ENCODE results near the gene NEIL3.
"Not testable (repeated sequence)": the region's sequence is repeated elsewhere in the genome, so short reads cannot be mapped to it uniquely, and the experiment has no call there.

NEIL3 gene

GRCh38 chr4:177302371-177303100, 7.1 kb upstream of the NEIL3 start:
- no peak for DNase-seq

DNA sequence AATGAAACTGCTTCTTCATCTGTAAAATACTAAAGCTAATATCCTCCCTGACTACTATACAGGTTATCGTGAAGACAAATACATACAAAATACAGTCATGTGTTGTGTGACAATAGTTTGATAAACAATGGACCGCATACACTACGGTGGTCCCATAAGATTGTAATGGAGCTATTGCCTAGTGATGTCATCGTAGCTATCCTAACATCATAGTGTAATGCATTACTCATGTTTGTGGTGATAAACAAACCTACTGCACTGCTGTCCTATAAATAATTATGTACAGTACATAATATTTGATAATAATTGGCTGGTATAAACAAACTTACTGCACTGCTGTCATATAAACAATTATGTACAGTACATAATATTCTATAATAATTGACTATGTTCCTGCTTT, 5.6 kb upstream of the NEIL3 start:
- DNase-seq = no peak

- not testable (repeated sequence) for DNase-seq
These were observed 4.8 kb upstream of the NEIL3 start for GRCh38 chr4:177304864-177305263.

- DNase-seq = no peak
These were observed 1.5 kb upstream of the NEIL3 start for GRCh38 chr4:177308125-177308524.

- no peak for DNase-seq
These were observed 690 bp upstream of the NEIL3 start for GRCh38 chr4:177308847-177309521.

DNA sequence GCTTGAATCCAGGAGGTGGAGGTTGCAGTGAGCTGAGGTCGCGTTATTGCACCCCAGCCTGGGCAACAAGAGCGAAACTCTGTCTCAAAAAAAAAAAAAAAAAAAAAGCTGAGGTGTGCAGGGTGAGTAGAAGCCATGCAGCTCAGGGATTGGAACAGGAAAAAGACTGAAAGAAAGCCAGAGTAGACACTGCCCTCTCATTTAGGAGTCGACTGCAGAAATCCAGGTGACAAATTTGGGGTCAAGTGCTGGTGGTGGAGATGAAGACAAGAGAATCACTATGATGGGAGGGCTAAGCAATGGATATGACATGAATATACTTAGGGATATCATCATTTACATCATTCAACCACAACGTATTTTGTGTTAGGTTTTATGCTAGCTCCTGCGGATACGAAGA, 1.9 kb downstream of the NEIL3 start:
- DNase-seq = no peak

DNA sequence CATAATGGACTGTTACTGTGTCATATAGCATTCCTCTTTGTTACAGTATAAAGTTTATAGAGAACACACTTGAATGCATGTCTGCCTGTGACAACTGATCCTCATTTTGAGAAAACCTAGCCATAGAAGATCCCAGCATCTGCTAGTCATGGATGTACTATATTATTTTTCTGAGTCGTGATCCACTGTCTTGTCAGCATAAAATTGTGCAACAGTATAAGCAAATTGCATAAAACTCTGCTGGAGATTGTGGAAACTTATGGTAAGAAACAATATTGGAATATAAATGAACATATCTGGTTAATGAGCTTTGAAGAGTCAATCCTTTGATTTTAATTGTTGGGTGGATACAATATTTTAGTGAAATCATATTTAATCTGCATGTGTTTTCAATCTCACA, 3.6 kb downstream of the NEIL3 start:
- DNase-seq = no peak

- no peak for DNase-seq
These were observed 6.2 kb downstream of the NEIL3 start for GRCh38 chr4:177315767-177316464.

DNA sequence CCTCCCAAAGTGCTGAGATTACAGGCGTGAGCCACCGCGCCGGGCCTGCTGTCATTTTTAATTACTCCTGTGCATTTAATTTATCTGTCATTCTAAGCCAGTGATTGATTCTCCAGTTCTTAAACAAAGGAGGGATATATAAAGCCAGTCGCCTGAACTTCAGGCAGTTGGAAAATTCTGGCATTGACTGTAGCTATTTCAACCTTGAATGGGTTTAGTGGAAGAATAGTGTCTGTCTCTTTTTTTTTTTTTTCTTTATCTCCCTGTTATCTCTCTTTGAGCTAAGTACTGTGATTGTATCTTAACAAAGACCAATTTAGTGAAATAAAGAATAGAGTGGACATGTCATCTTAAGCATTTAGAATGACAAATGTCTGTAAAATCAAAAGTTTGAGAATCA, 11.0 kb downstream of the NEIL3 start:
- DNase-seq = no peak

DNA sequence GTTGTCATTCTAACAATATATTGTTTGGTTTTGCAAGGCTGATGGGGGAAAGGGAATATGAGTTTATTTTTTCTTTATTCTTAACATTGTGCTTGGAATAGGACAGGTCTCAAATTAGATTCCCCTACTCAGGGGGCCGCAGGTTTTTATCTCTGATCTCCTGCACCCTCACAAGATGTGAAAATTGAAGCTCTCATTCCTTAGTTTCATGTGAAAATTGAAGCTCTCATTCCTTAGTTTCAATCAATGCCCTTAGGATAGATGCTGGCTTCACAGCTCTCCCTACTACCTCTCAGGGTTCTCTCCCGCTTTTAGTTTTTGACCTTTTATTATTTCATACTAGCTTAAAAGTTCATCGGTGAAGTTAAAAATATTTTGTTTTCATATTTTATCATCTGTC, 12.0 kb downstream of the NEIL3 start:
- DNase-seq = no peak

DNA sequence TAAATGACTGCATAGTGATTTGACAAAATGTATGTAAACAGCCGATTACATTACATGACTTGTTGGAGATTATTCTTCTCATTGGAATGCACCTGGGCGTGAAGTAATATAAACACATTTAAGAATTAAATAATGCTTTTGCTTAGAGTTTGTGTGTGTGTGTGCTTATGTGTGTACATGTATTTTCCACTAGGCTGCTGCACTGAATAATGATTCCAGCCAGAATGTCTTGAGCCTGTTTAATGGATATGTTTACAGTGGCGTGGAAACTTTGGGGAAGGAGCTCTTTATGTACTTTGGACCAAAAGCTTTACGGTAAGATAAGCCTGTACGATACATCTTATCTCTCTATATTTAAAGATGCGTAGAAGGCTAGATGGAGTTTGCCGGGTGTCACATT, 12.6 kb downstream of the NEIL3 start:
- no peak for DNase-seq

DNA sequence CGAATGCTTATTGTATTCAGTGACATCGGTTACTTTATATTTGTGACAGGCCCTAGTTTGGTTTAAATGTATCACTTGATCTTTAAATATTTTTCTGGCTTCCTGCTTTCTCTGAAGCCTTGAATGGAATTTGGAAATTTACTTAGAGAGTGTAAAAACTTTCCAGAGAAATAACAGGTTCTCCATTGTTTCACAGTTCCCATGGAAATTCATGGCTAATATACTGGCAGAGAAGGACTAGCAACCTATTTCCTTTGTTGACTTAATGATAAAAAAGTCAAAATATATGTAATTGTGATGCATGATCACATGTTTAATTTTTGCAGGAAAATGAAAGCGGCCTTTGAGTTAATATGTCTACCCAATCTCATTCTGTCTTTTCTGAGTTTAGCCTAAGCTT, 13.2 kb downstream of the NEIL3 start:
- no peak for DNase-seq

DNA sequence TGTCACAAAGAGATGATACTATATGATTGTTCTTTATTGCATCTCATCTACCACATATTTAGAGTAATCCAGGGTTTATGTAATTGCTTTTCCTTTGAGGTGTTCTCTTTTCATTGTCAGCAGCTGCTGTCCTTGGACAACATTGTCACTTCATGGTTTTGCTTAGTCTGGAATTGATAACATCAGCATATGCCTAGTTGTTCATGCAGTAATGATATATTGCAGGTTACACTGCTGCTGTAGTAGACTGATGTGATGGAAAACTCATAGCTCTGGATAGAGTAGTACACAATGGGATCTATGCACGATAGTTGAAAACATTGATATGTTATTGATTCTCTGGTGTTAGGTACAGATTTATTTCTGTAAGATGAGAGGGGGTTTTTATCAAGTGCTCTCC, 13.7 kb downstream of the NEIL3 start:
- DNase-seq = no peak

- DNase-seq = no peak
These were observed 22.4 kb downstream of the NEIL3 start for GRCh38 chr4:177332119-177332518.

DNA sequence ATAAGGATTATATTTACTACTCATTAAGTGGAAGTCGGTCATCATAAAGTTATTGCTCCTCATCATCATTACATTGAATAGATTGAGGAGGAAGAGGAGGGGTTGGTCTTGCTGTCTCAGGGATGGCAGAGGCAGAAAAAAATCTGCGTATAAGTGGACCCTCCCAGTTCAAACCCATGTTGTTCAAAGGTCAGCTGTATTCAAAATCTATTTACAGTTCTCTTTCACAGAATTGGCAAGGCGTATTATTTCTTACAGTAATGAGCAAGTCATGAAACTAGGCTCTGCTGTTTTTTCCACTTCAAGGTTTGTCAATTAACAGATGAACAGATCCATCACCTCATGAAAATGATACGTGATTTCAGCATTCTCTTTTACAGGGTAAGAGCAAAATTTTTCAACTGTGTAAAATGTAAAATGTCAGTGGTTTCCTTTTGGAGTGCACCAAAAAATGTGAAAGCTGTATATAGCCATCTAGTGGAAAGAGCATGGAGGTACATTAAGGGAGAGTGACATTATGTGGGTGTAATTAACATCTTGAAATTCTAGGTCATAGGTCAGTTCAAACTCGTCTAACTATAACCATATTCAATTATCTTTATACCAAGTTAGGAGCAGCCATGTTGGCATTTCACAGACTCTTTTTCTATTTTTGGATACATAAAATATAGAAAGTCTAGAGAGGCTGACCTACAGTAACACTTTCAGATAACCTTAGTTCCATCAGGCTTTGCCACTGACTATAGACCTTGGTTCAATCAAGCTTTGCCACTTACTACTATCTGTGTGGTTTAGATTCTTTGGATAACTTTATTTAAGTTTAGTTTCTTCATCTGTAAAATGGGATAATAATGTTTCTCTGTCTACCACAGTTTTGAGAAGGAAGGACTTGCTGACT, 30.1 kb downstream of the NEIL3 start:
- peak; percentile 8 for DNase-seq

GRCh38 chr4:177348348-177348747, 38.7 kb downstream of the NEIL3 start:
- DNase-seq = no peak

- no peak for DNase-seq
These were observed 39.5 kb downstream of the NEIL3 start for GRCh38 chr4:177349191-177349590.

DNA sequence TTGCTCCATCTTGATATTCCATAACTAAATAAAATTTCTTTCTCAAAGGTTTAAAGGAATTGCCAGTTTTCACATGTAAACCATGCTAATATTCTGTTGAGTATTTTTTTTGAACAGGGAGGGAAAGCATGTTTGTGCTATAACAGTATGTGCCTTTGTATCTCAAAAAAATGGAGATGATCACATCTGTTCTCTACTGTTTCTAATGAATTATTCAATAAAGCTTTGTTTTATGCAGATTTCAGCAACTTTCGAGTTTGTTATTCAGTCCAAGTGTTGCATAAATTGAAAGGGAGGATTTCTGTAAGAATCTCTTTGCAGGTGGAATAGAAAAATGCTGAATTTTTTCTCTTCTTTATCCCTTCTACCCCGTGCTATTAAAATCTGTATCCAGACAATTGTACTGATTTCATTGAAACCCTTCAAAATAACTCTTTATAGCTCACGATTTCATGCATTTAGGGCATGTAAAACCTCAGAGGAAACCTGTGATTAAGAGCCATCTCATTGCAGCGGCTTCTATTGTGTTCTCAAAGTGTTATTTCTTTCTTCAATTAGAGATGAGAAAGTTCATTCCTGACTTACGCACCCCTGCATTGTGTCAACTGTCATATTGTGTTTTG, 42.1 kb downstream of the NEIL3 start:
- DNase-seq = no peak

DNA sequence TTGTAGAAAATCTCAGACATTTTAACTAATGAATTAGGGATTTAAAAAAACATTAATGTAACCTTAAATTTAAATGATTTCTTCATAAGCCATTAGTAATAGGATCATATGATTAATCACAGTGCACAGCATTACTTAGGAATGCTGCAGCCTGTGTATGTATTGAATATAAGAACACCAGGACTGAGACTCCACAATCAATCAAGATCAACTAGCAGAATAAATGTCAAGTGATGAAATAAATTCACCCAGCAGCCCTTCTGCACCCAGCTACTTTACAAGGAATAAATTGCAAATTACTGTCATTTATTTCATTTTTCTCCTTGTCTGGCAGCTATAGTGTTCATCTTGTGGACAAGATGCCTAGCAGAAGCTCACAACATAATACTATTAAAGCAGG, 46.5 kb downstream of the NEIL3 start:
- DNase-seq = no peak

GRCh38 chr4:177356921-177357320, 47.2 kb downstream of the NEIL3 start:
- no peak for DNase-seq

- DNase-seq = peak; percentile 39
These were observed 57.7 kb downstream of the NEIL3 start for GRCh38 chr4:177367336-177367735.

DNA sequence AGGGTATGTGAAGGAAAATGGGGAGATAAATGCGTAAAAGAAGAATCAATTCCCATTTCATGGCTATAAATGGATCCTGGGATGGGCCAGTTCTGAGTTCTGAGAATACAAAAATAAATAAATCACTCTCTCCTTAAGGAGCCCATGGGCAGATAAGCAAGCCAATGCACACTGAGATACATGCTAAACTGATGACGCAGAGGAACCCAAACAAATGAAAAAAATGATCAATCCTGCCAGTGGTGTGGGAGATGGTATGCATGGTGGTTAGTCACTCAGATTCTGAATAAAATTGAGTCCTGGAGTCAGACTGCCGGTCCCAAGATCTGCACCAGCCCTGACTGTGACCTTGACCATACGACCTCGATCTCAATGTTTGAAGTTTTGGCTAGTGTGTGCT, 59.7 kb downstream of the NEIL3 start:
- no peak for DNase-seq

DNA sequence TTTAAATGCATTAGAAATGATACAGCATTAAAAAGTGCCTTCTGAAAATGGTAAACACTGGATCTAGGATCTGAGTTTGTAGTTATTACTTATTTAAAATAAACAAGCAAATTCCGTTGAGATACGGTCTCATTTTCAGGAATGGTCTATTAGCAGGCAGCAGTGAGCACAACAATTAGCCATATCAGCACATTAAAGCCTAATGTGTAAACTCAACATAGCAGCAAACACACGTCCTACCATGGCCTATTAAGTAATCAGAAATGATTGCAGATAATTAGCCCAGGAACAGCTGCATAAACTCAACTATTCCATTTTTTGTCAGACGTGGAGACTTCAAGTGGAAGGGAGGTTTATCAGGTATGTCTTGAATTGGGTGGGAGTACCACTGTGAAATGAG, 61.8 kb downstream of the NEIL3 start:
- no peak for DNase-seq

Measured in NCI-H2171 treated with DMSO at 0.1 percent for 48 hours (cell line).